Caco-2 (cell line): Measurements from ENCODE around the gene MINDY4B. TPM values are rescaled to one million over a fixed set of nuclear protein-coding genes. Genes with fewer than 3 reads are reported as not detected.

ENCODE experiments used
- BruUV-seq: library from RNA; stranded (reverse); fragments of 400-500 nt; replicated peaks from 2 replicates; lab custom pipeline; 2021; lab: Mats Ljungman, UMichigan
- CTCF ChIA-PET: fragments of 300-600 bp; sonication (Branson Sonifier 250); formaldehyde crosslinking; loops from one replicate; lab custom pipeline; 2022; ENCODE audit warnings: antibody characterized with exemption; lab: Charles Lee
- POLR2A ChIA-PET: fragments of 300-600 bp; sonication (Branson Sonifier 250); formaldehyde crosslinking; loops from one replicate; lab custom pipeline; 2022; ENCODE audit warnings: antibody characterized with exemption; lab: Charles Lee
- DNase-seq, 2 experiments: peaks; one replicate each; pipeline versions ENCODE4 v3.0.0 to v3.0.0-alpha.2; 2020 to 2022
- H3K27me3 ChIP-seq: replicated peaks from 2 replicates; pipeline ENCODE4 v1.6.0; 2011; ENCODE audit warnings: low read length; ENCODE audit not compliant: control insufficient read depth, insufficient read depth
- H3K36me3 ChIP-seq: 2 replicates; pipeline ENCODE4 v1.5.1; 2011; ENCODE audit warnings: low read length; ENCODE audit not compliant: control insufficient read depth, insufficient read depth
- H3K4me1 ChIP-seq: fragments of 250-450 bp; sonication (Bioruptor Pico); 2 replicates; pipeline ENCODE4 v1.5.1; 2020; ENCODE audit warnings: mild to moderate bottlenecking
- H3K4me3 ChIP-seq: 2 replicates; pipeline ENCODE4 v1.5.1; 2011; ENCODE audit warnings: low read depth, mild to moderate bottlenecking, control low read depth, low read length
- H3K9me3 ChIP-seq: fragments of 250-450 bp; sonication (Bioruptor Pico); 2 replicates; pipeline ENCODE4 v1.5.1; 2020; ENCODE audit warnings: mild to moderate bottlenecking, moderate library complexity
- H3K27ac Mint-ChIP-seq: one replicate; pipeline ENCODE4 v1.8.0; 2022; ENCODE audit warnings: mixed read lengths; ENCODE audit not compliant: unreplicated experiment
- H3K27me3 Mint-ChIP-seq: one replicate; pipeline ENCODE4 v1.8.0; 2022; ENCODE audit warnings: mixed read lengths; ENCODE audit not compliant: insufficient read depth, unreplicated experiment
- H3K36me3 Mint-ChIP-seq: one replicate; pipeline ENCODE4 v1.8.0; 2022; ENCODE audit warnings: mild to moderate bottlenecking, mixed read lengths; ENCODE audit not compliant: insufficient read depth, unreplicated experiment
- H3K4me1 Mint-ChIP-seq: one replicate; pipeline ENCODE4 v1.8.0; 2022; ENCODE audit warnings: low read depth, mixed read lengths; ENCODE audit not compliant: unreplicated experiment
- H3K4me3 Mint-ChIP-seq: one replicate; pipeline ENCODE4 v1.8.0; 2022; ENCODE audit warnings: mild to moderate bottlenecking, moderate library complexity, mixed read lengths; ENCODE audit not compliant: unreplicated experiment
- H3K9me3 Mint-ChIP-seq: one replicate; pipeline ENCODE4 v1.8.0; 2022; ENCODE audit warnings: mixed read lengths; ENCODE audit not compliant: unreplicated experiment
- intact Hi-C: fragments of 100-400 bp; cut with micrococcal nuclease; formaldehyde crosslinking; loops from one replicate; pipeline ENCODE4 v1.10.0; 2022; ENCODE audit not compliant: unreplicated experiment
- total RNA-seq: library from RNA; stranded (reverse); gene quantifications from 2 replicates; pipeline ENCODE4 v1.2.3, GENCODE V29; 2022
- TF ChIP-seq, protein P1 (sequence below), 2 experiments: fragments of 200-600 bp in 1 of 2; IDR thresholded peaks; 1 replicate in 1 of 2; 2 replicates in 1 of 2; pipeline versions ENCODE4 v1.5.1 to v1.8.0; 2011 to 2022; ENCODE audit warnings: antibody characterized with exemption in 1 of 2, control low read depth in 1 of 2, inconsistent platforms in 1 of 2, low read depth in 1 of 2, low read length in 1 of 2, mild to moderate bottlenecking in 1 of 2, moderate library complexity in 1 of 2; ENCODE audit not compliant: insufficient read depth in 1 of 2, severe bottlenecking in 1 of 2, unreplicated experiment in 1 of 2

The MINDY4B gene
- total RNA-seq, 1 experiment from 2014 or later, result not detected

DNA sequence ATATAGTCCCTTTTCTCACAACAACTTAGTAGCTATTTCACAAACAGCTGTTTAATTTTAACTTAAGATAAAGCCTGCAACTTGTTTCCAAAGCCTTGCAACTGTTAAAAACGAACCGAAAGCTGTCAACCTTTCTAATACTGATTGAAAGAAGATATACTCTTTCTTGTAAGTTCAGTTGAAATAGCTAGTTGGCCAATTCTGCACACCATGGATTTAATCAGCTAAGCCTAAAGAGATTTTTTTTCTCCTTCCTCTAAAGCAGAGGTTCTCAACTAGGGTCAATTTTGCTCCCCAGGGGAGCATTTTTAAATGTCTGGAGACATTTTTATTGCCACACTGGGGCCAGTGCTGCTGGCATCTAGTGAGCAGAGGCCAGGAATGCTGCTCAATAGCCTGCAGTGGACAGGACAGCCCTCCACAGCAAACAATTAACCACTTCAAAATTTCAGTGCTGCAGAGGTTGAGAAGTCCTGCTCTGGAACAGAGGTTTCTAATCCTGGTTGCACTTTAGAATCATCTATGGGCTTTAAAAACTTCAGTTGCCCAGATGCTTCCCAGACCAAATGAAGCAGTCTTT, 26.2 kb downstream of the MINDY4B start:
- no peaks in the 10 kb centered on the region for H3K4me1 Mint-ChIP-seq
- no peak overlapping the region for H3K4me3 Mint-ChIP-seq
- H3K36me3 ChIP-seq, result no peaks in the 10 kb centered on the region
- no TSS peak for BruUV-seq
- H3K9me3 ChIP-seq, result no peaks in the 10 kb centered on the region
- no peaks in the 10 kb centered on the region for H3K36me3 Mint-ChIP-seq
- H3K9me3 Mint-ChIP-seq, result no peaks in the 10 kb centered on the region
- CTCF ChIA-PET, result interaction anchor here (1.0 kb wide), 1 partner anchor 10 kb away, joined by 3 read pairs; no protein-coding TSS in a partner anchor
- no peaks in the 10 kb centered on the region for H3K4me1 ChIP-seq
- no peaks in the 10 kb centered on the region; the same call in 1 of the 2 replicates for H3K27me3 ChIP-seq
- peaks cover 17% of the 10 kb centered on the region for H3K27me3 Mint-ChIP-seq
- H3K4me3 ChIP-seq, result no peak overlapping the region
- DNase-seq, result no peak
- TF ChIP-seq, protein P1, sequence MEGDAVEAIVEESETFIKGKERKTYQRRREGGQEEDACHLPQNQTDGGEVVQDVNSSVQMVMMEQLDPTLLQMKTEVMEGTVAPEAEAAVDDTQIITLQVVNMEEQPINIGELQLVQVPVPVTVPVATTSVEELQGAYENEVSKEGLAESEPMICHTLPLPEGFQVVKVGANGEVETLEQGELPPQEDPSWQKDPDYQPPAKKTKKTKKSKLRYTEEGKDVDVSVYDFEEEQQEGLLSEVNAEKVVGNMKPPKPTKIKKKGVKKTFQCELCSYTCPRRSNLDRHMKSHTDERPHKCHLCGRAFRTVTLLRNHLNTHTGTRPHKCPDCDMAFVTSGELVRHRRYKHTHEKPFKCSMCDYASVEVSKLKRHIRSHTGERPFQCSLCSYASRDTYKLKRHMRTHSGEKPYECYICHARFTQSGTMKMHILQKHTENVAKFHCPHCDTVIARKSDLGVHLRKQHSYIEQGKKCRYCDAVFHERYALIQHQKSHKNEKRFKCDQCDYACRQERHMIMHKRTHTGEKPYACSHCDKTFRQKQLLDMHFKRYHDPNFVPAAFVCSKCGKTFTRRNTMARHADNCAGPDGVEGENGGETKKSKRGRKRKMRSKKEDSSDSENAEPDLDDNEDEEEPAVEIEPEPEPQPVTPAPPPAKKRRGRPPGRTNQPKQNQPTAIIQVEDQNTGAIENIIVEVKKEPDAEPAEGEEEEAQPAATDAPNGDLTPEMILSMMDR (IDR thresholded peaks at IDR 0.05; ENCODE audit: insufficient read depth in 1 of 2, low read depth in 1 of 2, low read length in 1 of 2, severe bottlenecking in 1 of 2, unreplicated experiment in 1 of 2), result no peak
- POLR2A ChIA-PET, result no interaction called here
- intact Hi-C loops, result no loop called here
- H3K27ac Mint-ChIP-seq, result no peak overlapping the region

DNA sequence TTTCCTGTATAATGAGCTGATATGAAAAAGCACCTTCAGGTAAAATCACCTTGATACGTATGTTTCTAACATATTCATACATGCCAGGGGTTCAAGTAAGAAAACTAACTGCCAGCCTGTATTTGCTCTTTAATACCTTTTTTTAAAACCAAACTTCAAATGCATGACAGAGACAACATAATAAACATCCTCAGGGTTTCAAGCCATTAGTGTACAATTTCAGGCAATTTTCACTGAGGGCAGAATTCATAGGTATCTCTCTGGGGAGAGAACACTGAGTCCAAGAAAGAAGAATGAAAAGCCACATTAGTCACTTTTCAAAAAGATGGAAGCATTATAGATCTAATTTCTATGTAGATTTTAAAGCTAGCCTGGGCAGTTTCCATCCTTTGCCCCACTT, 26.9 kb downstream of the MINDY4B start:
- H3K27me3 ChIP-seq, result no peaks in the 10 kb centered on the region
- no TSS peak for BruUV-seq
- no peaks in the 10 kb centered on the region for H3K36me3 Mint-ChIP-seq
- no peaks in the 10 kb centered on the region for H3K4me1 Mint-ChIP-seq
- H3K4me1 ChIP-seq, result no peaks in the 10 kb centered on the region
- no peaks in the 10 kb centered on the region for H3K9me3 ChIP-seq
- POLR2A ChIA-PET, result no interaction called here
- CTCF ChIA-PET, result no interaction called here
- no peak overlapping the region for H3K4me3 ChIP-seq
- intact Hi-C loops, result no loop called here
- H3K36me3 ChIP-seq, result no peaks in the 10 kb centered on the region
- no peak overlapping the region for H3K27ac Mint-ChIP-seq
- no peak for DNase-seq
- no peaks in the 10 kb centered on the region for H3K9me3 Mint-ChIP-seq
- TF ChIP-seq, protein P1 (IDR thresholded peaks at IDR 0.05; ENCODE audit: insufficient read depth in 1 of 2, low read depth in 1 of 2, low read length in 1 of 2, severe bottlenecking in 1 of 2, unreplicated experiment in 1 of 2), result no peak
- H3K27me3 Mint-ChIP-seq, result peaks cover 12% of the 10 kb centered on the region
- H3K4me3 Mint-ChIP-seq, result no peak overlapping the region

DNA sequence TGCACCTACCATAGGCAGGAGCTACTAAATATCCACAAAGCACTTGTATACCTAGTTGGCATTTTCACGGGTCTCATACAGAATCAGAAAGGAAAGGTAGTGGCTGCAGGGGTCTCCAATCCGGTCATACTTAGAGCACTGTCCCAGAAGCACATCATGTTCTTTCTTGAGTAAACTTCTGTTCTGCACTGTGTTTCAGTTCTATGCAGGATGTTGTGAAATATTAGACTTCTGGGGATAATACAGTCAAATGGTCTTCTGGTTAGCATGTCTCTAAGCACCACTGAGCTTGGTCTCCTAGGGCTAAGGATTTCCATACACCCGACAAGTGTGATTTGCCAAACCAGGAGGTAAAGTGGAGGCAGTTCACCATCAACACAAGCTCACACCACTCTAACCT, 27.9 kb downstream of the MINDY4B start:
- POLR2A ChIA-PET, result no interaction called here

More for the DNA sequence above, 27.9 kb downstream of the MINDY4B start:
- BruUV-seq, result no TSS peak
- Histone ChIP-seq H3K4me1 (no peaks in the 10 kb centered on the region), H3K36me3 (no peaks in the 10 kb centered on the region), H3K9me3 (no peaks in the 10 kb centered on the region), H3K4me3 (no peak overlapping the region), H3K27me3 (no peaks in the 10 kb centered on the region)
- DNase-seq, result no peak
- peaks cover 10% of the 10 kb centered on the region for H3K27me3 Mint-ChIP-seq
- no peaks in the 10 kb centered on the region for H3K9me3 Mint-ChIP-seq
- intact Hi-C loops, result no loop called here
- no peak overlapping the region for H3K27ac Mint-ChIP-seq
- no peaks in the 10 kb centered on the region for H3K36me3 Mint-ChIP-seq
- TF ChIP-seq, protein P1 (IDR thresholded peaks at IDR 0.05; ENCODE audit: insufficient read depth in 1 of 2, low read depth in 1 of 2, low read length in 1 of 2, severe bottlenecking in 1 of 2, unreplicated experiment in 1 of 2), result no peak
- no peak overlapping the region for H3K4me3 Mint-ChIP-seq
- no peaks in the 10 kb centered on the region for H3K4me1 Mint-ChIP-seq
- CTCF ChIA-PET, result no interaction called here
